Right cardiac atrium (tissue), 5 donors: ENCODE data around the gene ECE1. TPM values are rescaled to one million over a fixed set of nuclear protein-coding genes. Genes with fewer than 3 reads are reported as not detected.
A peak's percentile ranks its signal among the peaks of the same experiment; 100 is the strongest.
"Not testable (repeated sequence)": the region's sequence is repeated elsewhere in the genome, so short reads cannot be mapped to it uniquely, and the experiment has no call there.

Experiments
- ATAC-seq, 2 donors: fragments of 200-7000 bp; cut with Tn5 transposase; one replicate each; pipeline versions ENCODE4 v1.8.0 to v1.9.1; 2020; ENCODE audit warnings: moderate library complexity in 2 of 2, mild to moderate bottlenecking in 1 of 2
- DNase-seq, 3 donors: peaks; one replicate each; pipeline ENCODE4 v3.0.0-alpha.2; 2020
- H3K27ac ChIP-seq: one replicate; pipeline ENCODE4 v1.5.1; 2013; ENCODE audit warnings: mild to moderate bottlenecking, low read length, control low read depth, moderate library complexity
- H3K27me3 ChIP-seq: one replicate; pipeline ENCODE4 v1.6.1; 2013; ENCODE audit not compliant: control insufficient read depth, insufficient read depth
- H3K4me1 ChIP-seq: one replicate; pipeline ENCODE4 v1.6.1; 2013; ENCODE audit warnings: low read length; ENCODE audit not compliant: control insufficient read depth, insufficient read depth
- H3K4me3 ChIP-seq: one replicate; pipeline ENCODE4 v1.5.1; 2013; ENCODE audit warnings: low read length, control low read depth
- H3K9me3 ChIP-seq: one replicate; pipeline ENCODE4 v1.6.1; 2013; ENCODE audit warnings: low read length; ENCODE audit not compliant: control insufficient read depth
- WGBS: extraction: QIAGEN DNeasy Blood & Tissue Kit; methylation state at CpG from one replicate; pipeline ENCODE4 v1.1.7; 2013; 5-methylcytosine and 5-hydroxymethylcytosine counted together
- intact Hi-C, 4 donors: fragments of 100-400 bp; cut with DNase I; formaldehyde crosslinking; loops; one replicate each; pipeline versions ENCODE4 v1.11.0 to v1.14.0; 2022 to 2023
- polyA plus RNA-seq: library from polyadenylated mRNA; stranded (reverse); fragments of 200-250 nt; gene quantifications from one replicate; pipeline ENCODE4 v1.2.3, GENCODE V29; 2013
- total RNA-seq, 4 donors: library from RNA; stranded (reverse); fragmentation: NEBNext Ultra II Directional; extraction: Animal tissue kit (Norgen Biotek cat#: 25700); gene quantifications; one replicate each; pipeline ENCODE4 v1.2.1, GENCODE V29; 2021
- donor health status: healthy with polysubstance abuse.
- donor health status: DM: no; HTN: yes; CAD: no.
- donor health status: DM: no; HTN: no; CAD: no.
- donor health status: DM: no; HTN: yes; CAD: no; lungs with severe emphysema.
- donor health status: DM: yes; HTN: yes; CAD: no.

ECE1 gene
- total and polyA plus RNA-seq, 5 donors = 76.2 to 158 (median 110) TPM

- WGBS = 7% methylated on average over 9 of the region's 9 CpGs
- Histone ChIP-seq H3K27me3 (no peaks in the 10 kb centered on the region), H3K9me3 (no peaks in the 10 kb centered on the region), H3K27ac (peak overlapping the region; percentile 34), H3K4me3 (peak overlapping the region; percentile 68), H3K4me1 (peaks cover 9% of the 10 kb centered on the region)
- ATAC-seq (no peak), DNase-seq (no peak)
- intact Hi-C loops = no loop called here
These were observed 282 bp upstream of the ECE1 start for GRCh38 chr1:21290546-21290944.

GRCh38 chr1:21289127-21289526 lies 1.1 kb downstream of the ECE1 start:
- intact Hi-C loops = no loop called here
- Histone ChIP-seq H3K9me3 (no peaks in the 10 kb centered on the region), H3K4me3 (peak overlapping the region; percentile 68), H3K27me3 (no peaks in the 10 kb centered on the region), H3K4me1 (peaks cover 9% of the 10 kb centered on the region), H3K27ac (peak overlapping the region; percentile 34)
- ATAC-seq (peak in 1 of 2 donors; percentile 20), DNase-seq (peak in 2 of 3 donors; percentile 52 to 57)
- 69% methylated on average over 8 of the region's 8 CpGs for WGBS

- no peak overlapping the region for H3K27ac ChIP-seq
- H3K4me1 ChIP-seq = peaks cover 8% of the 10 kb centered on the region
- ATAC-seq (no peak), DNase-seq (peak in 1 of 3 donors; percentile 25)
- no peaks in the 10 kb centered on the region for H3K27me3 ChIP-seq
- no peak overlapping the region for H3K4me3 ChIP-seq
- intact Hi-C loops = no loop called here
- WGBS = 73% methylated on average over 8 of the region's 8 CpGs
- H3K9me3 ChIP-seq = no peaks in the 10 kb centered on the region
These were observed 2.3 kb downstream of the ECE1 start for GRCh38 chr1:21287905-21288514.

- H3K27me3 ChIP-seq, intact Hi-C loops, ATAC-seq, H3K4me3 ChIP-seq, H3K27ac ChIP-seq, H3K9me3 ChIP-seq, DNase-seq, H3K4me1 ChIP-seq: not testable (repeated sequence)
- 92% methylated on average over 6 of the region's 6 CpGs for WGBS
These were observed 4.9 kb downstream of the ECE1 start for GRCh38 chr1:21285386-21285785.

- intact Hi-C loops = no loop called here
- Histone ChIP-seq H3K4me1 (peaks cover 13% of the 10 kb centered on the region), H3K9me3 (no peaks in the 10 kb centered on the region), H3K27ac (no peak overlapping the region), H3K4me3 (no peak overlapping the region), H3K27me3 (no peaks in the 10 kb centered on the region)
- DNase-seq (no peak), ATAC-seq (peak in 1 of 2 donors; percentile 9)
- WGBS = 74% methylated on average over 2 of the region's 2 CpGs
These were observed 5.2 kb downstream of the ECE1 start for GRCh38 chr1:21285055-21285372.

GRCh38 chr1:21284206-21285054 lies 5.8 kb downstream of the ECE1 start:
- no peaks in the 10 kb centered on the region for H3K27me3 ChIP-seq
- intact Hi-C loops = no loop called here
- H3K4me1 ChIP-seq = peaks cover 16% of the 10 kb centered on the region
- no peaks in the 10 kb centered on the region for H3K9me3 ChIP-seq
- WGBS = 68% methylated on average over 17 of the region's 17 CpGs
- DNase-seq (peak in 2 of 3 donors; percentile 70 to 79), ATAC-seq (peak in 1 of 2 donors; percentile 4)
- no peak overlapping the region for H3K27ac ChIP-seq
- H3K4me3 ChIP-seq = no peak overlapping the region

GRCh38 chr1:21283524-21283923 lies 6.7 kb downstream of the ECE1 start:
- no peak overlapping the region for H3K27ac ChIP-seq
- intact Hi-C loops = no loop called here
- DNase-seq = no peak
- H3K27me3 ChIP-seq = no peaks in the 10 kb centered on the region
- H3K9me3 ChIP-seq = no peaks in the 10 kb centered on the region
- H3K4me1 ChIP-seq = peaks cover 23% of the 10 kb centered on the region
- no peak overlapping the region for H3K4me3 ChIP-seq
- no peak for ATAC-seq
- 93% methylated on average over 7 of the region's 7 CpGs for WGBS

- peak in 2 of 3 donors; percentile 24 to 27 for DNase-seq
- ATAC-seq, H3K27ac ChIP-seq, H3K4me3 ChIP-seq, H3K27me3 ChIP-seq, H3K9me3 ChIP-seq, intact Hi-C loops: not testable (repeated sequence)
- 98% methylated on average over 4 of the region's 4 CpGs for WGBS
- peaks cover 36% of the 10 kb centered on the region for H3K4me1 ChIP-seq
These were observed 8.2 kb downstream of the ECE1 start for GRCh38 chr1:21282020-21282419.

GRCh38 chr1:21280482-21280881 lies 9.8 kb downstream of the ECE1 start:
- Histone ChIP-seq H3K27me3 (no peaks in the 10 kb centered on the region), H3K4me3 (no peak overlapping the region), H3K4me1 (peaks cover 42% of the 10 kb centered on the region), H3K9me3 (no peaks in the 10 kb centered on the region), H3K27ac (peak overlapping the region; percentile 94)
- DNase-seq = peak in 2 of 3 donors; percentile 58 to 65
- peak; percentile 15 to 36 for ATAC-seq
- WGBS = 59% methylated on average over 4 of the region's 4 CpGs
- intact Hi-C loops = no loop called here

GRCh38 chr1:21280011-21280471 lies 10.2 kb downstream of the ECE1 start:
- no peaks in the 10 kb centered on the region for H3K27me3 ChIP-seq
- intact Hi-C loops = no loop called here
- peak overlapping the region; percentile 94 for H3K27ac ChIP-seq
- WGBS = 33% methylated on average over 5 of the region's 5 CpGs
- no peaks in the 10 kb centered on the region for H3K9me3 ChIP-seq
- DNase-seq (peak; percentile 80 to 87 (median 87)), ATAC-seq (peak; percentile 75 to 89)
- no peak overlapping the region for H3K4me3 ChIP-seq
- H3K4me1 ChIP-seq = peaks cover 42% of the 10 kb centered on the region
